Measurements from ENCODE around the gene CCDC197.
A peak's percentile ranks its signal among the peaks of the same experiment; 100 is the strongest.

The CCDC197 gene

DNA sequence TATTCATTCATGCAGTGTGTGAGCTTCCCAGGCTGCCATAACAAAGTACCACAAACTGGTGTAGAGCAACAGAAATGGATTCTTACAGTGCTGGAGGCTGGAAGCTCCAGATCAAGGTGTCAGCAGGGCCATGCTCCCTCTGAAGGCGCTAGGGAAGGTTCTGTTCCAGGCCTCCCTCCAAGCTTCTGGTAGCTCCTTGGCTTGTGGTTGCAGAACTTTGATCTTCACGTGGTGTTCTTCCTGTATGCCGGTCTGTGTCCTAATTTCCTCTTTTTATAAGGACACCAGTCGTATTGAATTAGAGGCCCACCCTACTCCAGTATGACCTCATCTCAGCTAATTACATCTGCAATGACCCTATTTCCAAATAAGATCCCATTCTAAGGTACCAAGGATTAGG, 32.2 kb downstream of the CCDC197 start:
- TF ChIP-seq, protein P1, sequence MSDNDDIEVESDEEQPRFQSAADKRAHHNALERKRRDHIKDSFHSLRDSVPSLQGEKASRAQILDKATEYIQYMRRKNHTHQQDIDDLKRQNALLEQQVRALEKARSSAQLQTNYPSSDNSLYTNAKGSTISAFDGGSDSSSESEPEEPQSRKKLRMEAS (IDR thresholded peaks at IDR 0.05; ENCODE audit: low read depth, low read length), result peak; percentile 52; the same call in 1 of the 2 replicates
- no peak for TF ChIP-seq POLR2A (IDR thresholded peaks at IDR 0.05; ENCODE audit: extremely low read depth, insufficient read length)
- no peak for TF ChIP-seq CTCF (IDR thresholded peaks at IDR 0.05; ENCODE audit: low read depth, low read length)
- TF ChIP-seq MYC (IDR thresholded peaks at IDR 0.05; ENCODE audit: low read depth, low read length), result no peak
- DNase-seq (ENCODE audit: low read depth), result peak; percentile 81
- H3K4me3 ChIP-seq (ENCODE audit: low read depth, low read length), result peak overlapping the region; percentile 6

DNA sequence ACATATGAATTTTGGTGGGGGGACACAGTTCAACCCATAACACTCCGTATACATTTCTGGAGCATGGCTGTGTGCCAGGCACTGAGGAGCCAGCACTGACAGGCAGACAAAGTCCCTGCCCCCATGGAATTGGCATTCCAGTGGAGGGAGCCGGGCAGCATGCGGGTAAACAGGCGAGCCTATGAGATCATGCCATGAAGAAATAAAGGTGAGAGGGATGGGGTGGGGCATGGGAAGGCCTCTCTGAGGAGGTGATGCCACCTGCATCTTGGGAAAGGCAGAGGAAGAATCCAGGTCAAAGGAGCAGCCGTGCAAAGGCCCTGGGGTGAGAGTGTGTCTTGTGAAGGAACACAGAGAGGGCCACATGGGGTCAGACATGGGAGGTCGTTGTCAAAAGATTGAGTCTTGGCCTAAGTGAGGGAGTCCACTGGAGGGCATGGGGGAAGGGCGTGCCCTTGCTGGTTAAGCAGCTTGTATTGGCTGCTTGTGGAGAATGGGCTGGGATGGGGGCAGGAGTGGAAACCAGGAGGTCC, 32.6 kb downstream of the CCDC197 start:
- TF ChIP-seq POLR2A (IDR thresholded peaks at IDR 0.05; ENCODE audit: extremely low read depth, insufficient read length) (no peak), CTCF (IDR thresholded peaks at IDR 0.05; ENCODE audit: low read depth, low read length) (no peak), MYC (IDR thresholded peaks at IDR 0.05; ENCODE audit: low read depth, low read length) (no peak)
- TF ChIP-seq, protein P1 (IDR thresholded peaks at IDR 0.05; ENCODE audit: low read depth, low read length), result no peak
- DNase-seq (ENCODE audit: low read depth), result no peak
- no peak overlapping the region for H3K4me3 ChIP-seq (ENCODE audit: low read depth, low read length)

- no peak overlapping the region for H3K4me3 ChIP-seq (ENCODE audit: low read depth, low read length)
- TF ChIP-seq CTCF (IDR thresholded peaks at IDR 0.05; ENCODE audit: low read depth, low read length) (no peak), MYC (IDR thresholded peaks at IDR 0.05; ENCODE audit: low read depth, low read length) (no peak), POLR2A (IDR thresholded peaks at IDR 0.05; ENCODE audit: extremely low read depth, insufficient read length) (no peak)
- TF ChIP-seq, protein P1 (IDR thresholded peaks at IDR 0.05; ENCODE audit: low read depth, low read length), result no peak
- no peak for DNase-seq (ENCODE audit: low read depth)
Observed at GRCh38 chr14:94030571-94030970, 33.5 kb downstream of the CCDC197 start.

- TF ChIP-seq MYC (IDR thresholded peaks at IDR 0.05; ENCODE audit: low read depth, low read length) (no peak), CTCF (IDR thresholded peaks at IDR 0.05; ENCODE audit: low read depth, low read length) (no peak), POLR2A (IDR thresholded peaks at IDR 0.05; ENCODE audit: extremely low read depth, insufficient read length) (no peak)
- TF ChIP-seq, protein P1 (IDR thresholded peaks at IDR 0.05; ENCODE audit: low read depth, low read length), result no peak
- DNase-seq (ENCODE audit: low read depth), result no peak
- no peak overlapping the region for H3K4me3 ChIP-seq (ENCODE audit: low read depth, low read length)
Observed at GRCh38 chr14:94031161-94031882, 34.2 kb downstream of the CCDC197 start.

GRCh38 chr14:94031883-94032279, 34.8 kb downstream of the CCDC197 start:
- no peak for DNase-seq (ENCODE audit: low read depth)
- H3K4me3 ChIP-seq (ENCODE audit: low read depth, low read length), result no peak overlapping the region
- TF ChIP-seq POLR2A (IDR thresholded peaks at IDR 0.05; ENCODE audit: extremely low read depth, insufficient read length), result no peak
- TF ChIP-seq, protein P1 (IDR thresholded peaks at IDR 0.05; ENCODE audit: low read depth, low read length), result no peak
- no peak for TF ChIP-seq CTCF (IDR thresholded peaks at IDR 0.05; ENCODE audit: low read depth, low read length)
- TF ChIP-seq MYC (IDR thresholded peaks at IDR 0.05; ENCODE audit: low read depth, low read length), result no peak
